ENCODE data around the gene PRPF19.

- TF ChIP-seq POLR2A (IDR thresholded peaks at IDR 0.05) (no peak), CTCF (IDR thresholded peaks at IDR 0.05) (no peak), POLR2AphosphoS5 (IDR thresholded peaks at IDR 0.05) (no peak), EP300 (IDR thresholded peaks at IDR 0.05) (no peak)
Observed at GRCh38 chr11:60936467-60937143, 30.2 kb upstream of the PRPF19 start.
